A549 (cell line): ENCODE data around the gene PAFAH2. TPM values are rescaled to one million over a fixed set of nuclear protein-coding genes. Genes with fewer than 3 reads are reported as not detected.

Experiments used
- ATAC-seq, 2 experiments: fragments of 200-7000 bp in 1 of 2; fragments of >200 bp in 1 of 2; cut with Nextera tagmentation in 1 of 2; cut with Tn5 transposase in 1 of 2; 3 replicates each; pipeline versions ENCODE4 v1.8.0 to v1.9.1; 2018 to 2020; ENCODE audit warnings: mild to moderate bottlenecking in 1 of 2, moderate library complexity in 1 of 2
- CTCF ChIA-PET: fragments of 300-600 bp; sonication (Branson Sonifier 250); formaldehyde crosslinking; extraction: SDS; loops from one replicate; lab custom pipeline; 2021; ENCODE audit warnings: antibody characterized with exemption, inconsistent platforms; lab: Yijun Ruan, JAX
- POLR2A ChIA-PET: fragments of 350-600 bp; formaldehyde crosslinking; extraction: SDS; loops from one replicate; lab custom pipeline; 2021; ENCODE audit warnings: antibody characterized with exemption, inconsistent platforms; lab: Yijun Ruan, JAX
- DNase-seq, 2 experiments: peaks; one replicate each; pipeline versions ENCODE4 v3.0.0 to v3.0.0-alpha.2; 2011 to 2016; ENCODE audit warnings: low read depth in 1 of 2, low spot score in 1 of 2
- FAIRE-seq: peaks from 2 replicates; lab custom pipeline; 2011; peaks lifted over from hg19 to GRCh38; lab: Jason Lieb, UNC
- H3K27ac ChIP-seq, 2 experiments: fragments of >200 bp; sonication (Bioruptor Twin); formaldehyde crosslinking; 3 replicates each; pipeline ENCODE4 v1.5.1; 2016 to 2017
- H3K4me1 ChIP-seq: fragments of >200 bp; sonication (Bioruptor Twin); formaldehyde crosslinking; 3 replicates; pipeline ENCODE4 v1.6.1; 2016
- H3K4me2 ChIP-seq: fragments of >200 bp; sonication (Bioruptor Twin); formaldehyde crosslinking; 3 replicates; pipeline ENCODE4 v1.6.1; 2016
- H3K4me3 ChIP-seq: fragments of >200 bp; sonication (Bioruptor Twin); formaldehyde crosslinking; 3 replicates; pipeline ENCODE4 v1.5.1; 2016
- H3K9me3 ChIP-seq: fragments of >200 bp; sonication (Bioruptor Twin); formaldehyde crosslinking; 3 replicates; pipeline ENCODE4 v1.6.1; 2016
- EHMT2 ChIP-seq: fragments of 200-600 bp; sonication (generic); IDR thresholded peaks from 2 replicates; pipeline ENCODE4 v1.6.1; 2016; ENCODE audit warnings: antibody characterized with exemption, low read depth, mild to moderate bottlenecking, moderate library complexity
- EP300 ChIP-seq, 2 experiments: fragments of >200 bp; sonication (Bioruptor Twin); formaldehyde crosslinking; IDR thresholded peaks; 2 replicates in 1 of 2; 3 replicates in 1 of 2; pipeline ENCODE4 v1.6.1; 2016 to 2017
- ESRRA ChIP-seq: fragments of 150-350 bp; IDR thresholded peaks from 2 replicates; pipeline ENCODE4 v1.6.1; 2014; ENCODE audit warnings: mild to moderate bottlenecking, low read length, borderline replicate concordance
- FOSB ChIP-seq: fragments of 250-450 bp; sonication (Bioruptor Pico); IDR thresholded peaks from 2 replicates; pipeline ENCODE4 v1.5.0; 2020; ENCODE audit warnings: mild to moderate bottlenecking, moderate library complexity
- FOXS1 ChIP-seq: fragments of 250-450 bp; sonication (Bioruptor Pico); IDR thresholded peaks from 2 replicates; pipeline ENCODE4 v1.5.0; 2020; ENCODE audit warnings: mild to moderate bottlenecking, moderate library complexity
- HDAC2 ChIP-seq: fragments of 200-600 bp; sonication (generic); IDR thresholded peaks from 2 replicates; pipeline ENCODE4 v1.6.1; 2016
- HOXB13 ChIP-seq: fragments of 250-450 bp; sonication (Bioruptor Pico); IDR thresholded peaks from 2 replicates; pipeline ENCODE4 v1.5.0; 2020; ENCODE audit warnings: low read depth, mild to moderate bottlenecking, moderate library complexity
- JUNB ChIP-seq: fragments of >200 bp; sonication (Bioruptor Twin); formaldehyde crosslinking; IDR thresholded peaks from 2 replicates; pipeline ENCODE4 v1.6.1; 2016
- MAFK ChIP-seq: fragments of 450-650 bp; IDR thresholded peaks from 2 replicates; pipeline ENCODE4 v1.6.1; 2014; ENCODE audit not compliant: partially characterized antibody
- MYC ChIP-seq: IDR thresholded peaks from 2 replicates; pipeline ENCODE4 v1.6.1; 2012; ENCODE audit warnings: mild to moderate bottlenecking, inconsistent platforms, low read length, improper control_type of control experiment, borderline replicate concordance
- NFE2L2 ChIP-seq: fragments of 150-350 bp; conservative IDR thresholded peaks from 2 replicates; pipeline ENCODE4 v1.6.1; 2014; ENCODE audit warnings: low read length
- PHF8 ChIP-seq: fragments of 200-600 bp; sonication (generic); IDR thresholded peaks from 2 replicates; pipeline ENCODE4 v1.6.1; 2016; ENCODE audit warnings: low read depth, mild to moderate bottlenecking, antibody characterized with exemption, moderate library complexity, borderline replicate concordance
- POLR2A ChIP-seq: IDR thresholded peaks from 2 replicates; pipeline ENCODE4 v1.6.1; 2012; ENCODE audit warnings: mild to moderate bottlenecking, low read length
- POLR2AphosphoS2 ChIP-seq: conservative IDR thresholded peaks from 2 replicates; pipeline ENCODE4 v1.6.1; 2012; ENCODE audit warnings: low read length, improper control_type of control experiment, inconsistent platforms
- RCOR1 ChIP-seq: fragments of 150-350 bp; IDR thresholded peaks from 2 replicates; pipeline ENCODE4 v1.6.1; 2014; ENCODE audit warnings: antibody characterized with exemption, low read length, low read depth
- ZC3H11A ChIP-seq: fragments of 450-650 bp; IDR thresholded peaks from 2 replicates; pipeline ENCODE4 v1.6.1; 2014; ENCODE audit warnings: antibody characterized with exemption, mild to moderate bottlenecking
- ZFP36 ChIP-seq: fragments of 450-650 bp; IDR thresholded peaks from 2 replicates; pipeline ENCODE4 v1.6.1; 2014; ENCODE audit warnings: borderline replicate concordance; ENCODE audit not compliant: partially characterized antibody
- ZNF302 ChIP-seq: fragments of 250-450 bp; sonication (Bioruptor Pico); IDR thresholded peaks from 2 replicates; pipeline ENCODE4 v1.9.0; 2021; ENCODE audit warnings: inconsistent platforms, mild to moderate bottlenecking, moderate library complexity
- WGBS: methylation state at CpG from one replicate; pipeline ENCODE4 v1.1.6; 2017; ENCODE audit errors: missing lambda C conversion rate; 5-methylcytosine and 5-hydroxymethylcytosine counted together
- polyA plus RNA-seq, 4 experiments: library from polyadenylated mRNA; depleted of rRNA in 3 of 4; stranded (reverse); fragments of >200 nt; fragmentation: RNase III in 1 of 4; extraction: RNeasy Plus Mini Kit Qiagen cat#74134 plus additional on column Dnase treatment in 1 of 4; gene quantifications; 2 replicates in 3 of 4; 3 replicates in 1 of 4; pipeline ENCODE4 v1.2.3, GENCODE V29; 2011 to 2017
- TF ChIP-seq, protein P1 (sequence below): IDR thresholded peaks from 2 replicates; pipeline ENCODE4 v1.6.1; 2012
- TF ChIP-seq, protein P2 (sequence below): fragments of >200 bp; sonication (Bioruptor Twin); formaldehyde crosslinking; IDR thresholded peaks from 3 replicates; pipeline ENCODE4 v1.5.1; 2016
- TF ChIP-seq, protein P3 (sequence below): IDR thresholded peaks from 2 replicates; pipeline ENCODE4 v1.6.1; 2012
- TF ChIP-seq, protein P4 (sequence below): fragments of 250-450 bp; sonication (Bioruptor Pico); IDR thresholded peaks from 2 replicates; pipeline ENCODE4 v1.5.0; 2021; ENCODE audit warnings: mild to moderate bottlenecking, moderate library complexity, borderline replicate concordance
- TF ChIP-seq, protein P5 (sequence below): fragments of >200 bp; sonication (Bioruptor Twin); formaldehyde crosslinking; IDR thresholded peaks from 2 replicates; pipeline ENCODE4 v1.6.1; 2016
- TF ChIP-seq, protein P6 (sequence below): fragments of 250-450 bp; sonication (Bioruptor Pico); IDR thresholded peaks from 2 replicates; pipeline ENCODE4 v1.5.0; 2020; ENCODE audit warnings: low read depth, mild to moderate bottlenecking, moderate library complexity

PAFAH2 gene
- polyA plus RNA-seq, 2 of the 4 experiments (the other 2 are of a cell fraction) = 6.3 to 13.7 TPM

DNA sequence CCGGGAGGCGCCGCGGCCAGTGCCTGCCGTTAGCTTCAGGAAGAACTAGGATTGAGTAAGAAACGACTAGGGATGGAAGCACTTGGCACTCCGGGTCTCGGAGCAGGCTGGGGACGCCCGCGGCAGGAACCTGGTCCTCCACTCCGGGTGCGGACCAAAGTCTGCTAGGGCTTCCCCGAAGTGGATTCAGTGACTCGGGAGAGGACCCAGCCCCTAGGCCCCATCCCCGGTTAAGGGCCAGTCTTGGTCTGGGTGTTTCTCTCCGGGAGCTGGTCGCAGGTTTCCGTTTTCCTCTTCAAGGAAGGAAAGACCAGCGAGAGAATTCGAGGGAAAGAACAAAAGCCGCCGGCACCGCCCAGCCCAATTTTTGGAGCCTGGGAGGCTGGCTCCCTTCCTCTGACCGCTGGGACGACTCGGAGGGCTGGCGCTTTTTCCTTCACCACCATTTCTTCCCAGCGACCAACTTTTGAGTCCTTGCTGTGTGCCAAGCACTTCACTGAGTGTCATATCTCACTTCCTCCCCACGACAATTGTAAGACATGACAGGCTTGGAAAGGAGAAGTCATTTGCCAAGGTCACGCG, 74.8 kb downstream of the PAFAH2 start:
- H3K27ac ChIP-seq = peak overlapping the region; percentile 71 to 87
- TF ChIP-seq ZNF302 (no peak), ZFP36 (no peak), NFE2L2 (no peak), PHF8 (no peak), MAFK (no peak), POLR2AphosphoS2 (no peak), HDAC2 (no peak), MYC (no peak), JUNB (no peak), FOXS1 (CRISPR knock-in tag) (no peak), EP300 (IDR thresholded peaks at IDR 0.05) (no peak)
- TF ChIP-seq, protein P1, sequence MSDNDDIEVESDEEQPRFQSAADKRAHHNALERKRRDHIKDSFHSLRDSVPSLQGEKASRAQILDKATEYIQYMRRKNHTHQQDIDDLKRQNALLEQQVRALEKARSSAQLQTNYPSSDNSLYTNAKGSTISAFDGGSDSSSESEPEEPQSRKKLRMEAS = no peak
- TF ChIP-seq, protein P2, sequence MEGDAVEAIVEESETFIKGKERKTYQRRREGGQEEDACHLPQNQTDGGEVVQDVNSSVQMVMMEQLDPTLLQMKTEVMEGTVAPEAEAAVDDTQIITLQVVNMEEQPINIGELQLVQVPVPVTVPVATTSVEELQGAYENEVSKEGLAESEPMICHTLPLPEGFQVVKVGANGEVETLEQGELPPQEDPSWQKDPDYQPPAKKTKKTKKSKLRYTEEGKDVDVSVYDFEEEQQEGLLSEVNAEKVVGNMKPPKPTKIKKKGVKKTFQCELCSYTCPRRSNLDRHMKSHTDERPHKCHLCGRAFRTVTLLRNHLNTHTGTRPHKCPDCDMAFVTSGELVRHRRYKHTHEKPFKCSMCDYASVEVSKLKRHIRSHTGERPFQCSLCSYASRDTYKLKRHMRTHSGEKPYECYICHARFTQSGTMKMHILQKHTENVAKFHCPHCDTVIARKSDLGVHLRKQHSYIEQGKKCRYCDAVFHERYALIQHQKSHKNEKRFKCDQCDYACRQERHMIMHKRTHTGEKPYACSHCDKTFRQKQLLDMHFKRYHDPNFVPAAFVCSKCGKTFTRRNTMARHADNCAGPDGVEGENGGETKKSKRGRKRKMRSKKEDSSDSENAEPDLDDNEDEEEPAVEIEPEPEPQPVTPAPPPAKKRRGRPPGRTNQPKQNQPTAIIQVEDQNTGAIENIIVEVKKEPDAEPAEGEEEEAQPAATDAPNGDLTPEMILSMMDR = no peak
- TF ChIP-seq, protein P3, sequence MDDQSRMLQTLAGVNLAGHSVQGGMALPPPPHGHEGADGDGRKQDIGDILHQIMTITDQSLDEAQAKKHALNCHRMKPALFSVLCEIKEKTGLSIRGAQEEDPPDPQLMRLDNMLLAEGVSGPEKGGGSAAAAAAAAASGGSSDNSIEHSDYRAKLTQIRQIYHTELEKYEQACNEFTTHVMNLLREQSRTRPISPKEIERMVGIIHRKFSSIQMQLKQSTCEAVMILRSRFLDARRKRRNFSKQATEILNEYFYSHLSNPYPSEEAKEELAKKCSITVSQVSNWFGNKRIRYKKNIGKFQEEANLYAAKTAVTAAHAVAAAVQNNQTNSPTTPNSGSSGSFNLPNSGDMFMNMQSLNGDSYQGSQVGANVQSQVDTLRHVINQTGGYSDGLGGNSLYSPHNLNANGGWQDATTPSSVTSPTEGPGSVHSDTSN = no peak
- TF ChIP-seq, protein P4, sequence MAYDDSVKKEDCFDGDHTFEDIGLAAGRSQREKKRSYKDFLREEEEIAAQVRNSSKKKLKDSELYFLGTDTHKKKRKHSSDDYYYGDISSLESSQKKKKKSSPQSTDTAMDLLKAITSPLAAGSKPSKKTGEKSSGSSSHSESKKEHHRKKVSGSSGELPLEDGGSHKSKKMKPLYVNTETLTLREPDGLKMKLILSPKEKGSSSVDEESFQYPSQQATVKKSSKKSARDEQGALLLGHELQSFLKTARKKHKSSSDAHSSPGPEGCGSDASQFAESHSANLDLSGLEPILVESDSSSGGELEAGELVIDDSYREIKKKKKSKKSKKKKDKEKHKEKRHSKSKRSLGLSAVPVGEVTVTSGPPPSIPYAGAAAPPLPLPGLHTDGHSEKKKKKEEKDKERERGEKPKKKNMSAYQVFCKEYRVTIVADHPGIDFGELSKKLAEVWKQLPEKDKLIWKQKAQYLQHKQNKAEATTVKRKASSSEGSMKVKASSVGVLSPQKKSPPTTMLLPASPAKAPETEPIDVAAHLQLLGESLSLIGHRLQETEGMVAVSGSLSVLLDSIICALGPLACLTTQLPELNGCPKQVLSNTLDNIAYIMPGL (CRISPR knock-in tag) = no peak
- ATAC-seq = peak; percentile 73 to 84; a peak in 5 of 6 replicates
- peaks cover 7% of the 10 kb centered on the region; the same call in 1 of the 3 replicates for H3K4me1 ChIP-seq
- peak overlapping the region; percentile 53 for H3K4me3 ChIP-seq
- WGBS = 64% methylated on average over 17 of the region's 32 CpGs
- H3K9me3 ChIP-seq = no peaks in the 10 kb centered on the region
- FAIRE-seq = no peak
- ChIA-PET POLR2A (interaction anchor here (1.1 kb wide), 1 partner anchor 24 kb away, joined by 4 read pairs; no protein-coding TSS in a partner anchor), CTCF (interaction anchor here (1.1 to 4.5 kb wide), 4 partner anchors 8 to 74 kb away, joined by 3 to 13 read pairs (median 4); partner anchors contain the start of gene PAFAH2)
- H3K4me2 ChIP-seq = peak overlapping the region; percentile 75
- peak; percentile 7 to 12 for DNase-seq

DNA sequence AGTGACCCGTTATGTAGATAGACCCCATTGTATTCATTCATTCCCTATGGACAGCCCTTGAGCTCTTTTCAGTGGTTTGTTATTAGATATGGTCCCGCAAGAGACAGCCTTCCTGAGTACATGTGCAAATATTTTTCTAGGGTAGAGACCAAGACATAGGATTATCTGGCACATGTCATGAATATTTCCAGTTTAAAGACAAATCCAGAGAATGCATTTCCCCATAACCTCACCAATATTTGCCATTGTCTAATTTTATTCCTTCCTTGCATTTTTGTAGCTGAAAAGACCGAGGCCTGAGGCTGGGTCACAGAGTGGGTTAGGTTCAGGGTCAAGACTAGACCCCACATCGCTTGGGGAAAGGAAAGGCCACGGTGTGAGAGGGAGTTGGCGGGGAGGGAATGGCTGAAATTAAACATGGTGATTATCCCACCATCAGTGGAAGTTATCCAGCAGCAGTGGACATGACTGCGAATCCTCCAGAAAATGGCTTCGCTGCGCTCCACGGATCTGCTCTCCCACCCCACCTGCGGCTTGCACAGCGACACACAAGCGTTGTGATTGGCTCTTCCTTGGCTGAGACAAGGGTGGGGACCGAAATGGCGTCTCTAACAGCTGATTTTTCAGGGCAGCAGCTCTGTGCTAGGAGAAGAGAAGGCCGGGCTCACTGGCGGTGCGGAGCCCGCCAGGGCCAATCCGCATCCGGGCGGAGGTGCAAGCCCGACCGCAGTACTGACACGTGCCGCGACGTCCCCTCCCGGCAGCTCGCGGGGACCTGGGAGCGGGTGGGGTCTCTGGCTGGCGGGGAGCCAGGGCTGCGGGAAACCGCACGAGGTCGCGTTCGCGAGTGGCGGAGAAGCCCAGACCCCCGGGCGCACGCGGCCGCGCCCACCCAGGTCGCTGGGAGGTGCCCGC, 75.5 kb downstream of the PAFAH2 start:
- Histone ChIP-seq H3K27ac (peak overlapping the region; percentile 71 to 87), H3K4me3 (peak overlapping the region; percentile 53), H3K4me1 (peaks cover 7% of the 10 kb centered on the region; the same call in 1 of the 3 replicates), H3K9me3 (no peaks in the 10 kb centered on the region), H3K4me2 (peak overlapping the region; percentile 75)
- ATAC-seq (peak; percentile 80 to 85), FAIRE-seq (no peak), DNase-seq (peak; percentile 10 to 53)
- POLR2A ChIA-PET = interaction anchor here (0.7 to 1.1 kb wide), 2 partner anchors 17 to 24 kb away, joined by 3 to 4 read pairs; no protein-coding TSS in a partner anchor
- 62% methylated on average over 10 of the region's 49 CpGs for WGBS
- CTCF ChIA-PET = interaction anchor here (0.6 to 4.5 kb wide), 5 partner anchors 9 to 75 kb away, joined by 3 to 13 read pairs (median 4); partner anchors contain the start of gene PAFAH2
- TF ChIP-seq FOSB (CRISPR knock-in tag) = no peak
- no peak for TF ChIP-seq ESRRA
- TF ChIP-seq POLR2A = no peak; the same call in 1 of the 2 replicates
- TF ChIP-seq, protein P5, sequence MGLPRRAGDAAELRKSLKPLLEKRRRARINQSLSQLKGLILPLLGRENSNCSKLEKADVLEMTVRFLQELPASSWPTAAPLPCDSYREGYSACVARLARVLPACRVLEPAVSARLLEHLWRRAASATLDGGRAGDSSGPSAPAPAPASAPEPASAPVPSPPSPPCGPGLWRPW = no peak
- no peak for TF ChIP-seq ZFP36
- TF ChIP-seq ZC3H11A = no peak
- TF ChIP-seq, protein P1 = peak; percentile 52; the same call in 1 of the 2 replicates
- TF ChIP-seq, protein P6, sequence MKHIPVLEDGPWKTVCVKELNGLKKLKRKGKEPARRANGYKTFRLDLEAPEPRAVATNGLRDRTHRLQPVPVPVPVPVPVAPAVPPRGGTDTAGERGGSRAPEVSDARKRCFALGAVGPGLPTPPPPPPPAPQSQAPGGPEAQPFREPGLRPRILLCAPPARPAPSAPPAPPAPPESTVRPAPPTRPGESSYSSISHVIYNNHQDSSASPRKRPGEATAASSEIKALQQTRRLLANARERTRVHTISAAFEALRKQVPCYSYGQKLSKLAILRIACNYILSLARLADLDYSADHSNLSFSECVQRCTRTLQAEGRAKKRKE (CRISPR knock-in tag) = no peak
- TF ChIP-seq HOXB13 (CRISPR knock-in tag) = 0 out of 2 replicates have a peak, but pooled peaks have one; percentile 21
- no peak for TF ChIP-seq FOXS1 (CRISPR knock-in tag)
- no peak for TF ChIP-seq EHMT2
- TF ChIP-seq RCOR1 = no peak
